ENCODE measurements around the gene USP13. TPM values are rescaled to one million over a fixed set of nuclear protein-coding genes. Genes with fewer than 3 reads are reported as not detected.

USP13 gene
- polyA plus RNA-seq, 3 donors, result 0.31 to 1.6 (median 1.2) TPM

DNA sequence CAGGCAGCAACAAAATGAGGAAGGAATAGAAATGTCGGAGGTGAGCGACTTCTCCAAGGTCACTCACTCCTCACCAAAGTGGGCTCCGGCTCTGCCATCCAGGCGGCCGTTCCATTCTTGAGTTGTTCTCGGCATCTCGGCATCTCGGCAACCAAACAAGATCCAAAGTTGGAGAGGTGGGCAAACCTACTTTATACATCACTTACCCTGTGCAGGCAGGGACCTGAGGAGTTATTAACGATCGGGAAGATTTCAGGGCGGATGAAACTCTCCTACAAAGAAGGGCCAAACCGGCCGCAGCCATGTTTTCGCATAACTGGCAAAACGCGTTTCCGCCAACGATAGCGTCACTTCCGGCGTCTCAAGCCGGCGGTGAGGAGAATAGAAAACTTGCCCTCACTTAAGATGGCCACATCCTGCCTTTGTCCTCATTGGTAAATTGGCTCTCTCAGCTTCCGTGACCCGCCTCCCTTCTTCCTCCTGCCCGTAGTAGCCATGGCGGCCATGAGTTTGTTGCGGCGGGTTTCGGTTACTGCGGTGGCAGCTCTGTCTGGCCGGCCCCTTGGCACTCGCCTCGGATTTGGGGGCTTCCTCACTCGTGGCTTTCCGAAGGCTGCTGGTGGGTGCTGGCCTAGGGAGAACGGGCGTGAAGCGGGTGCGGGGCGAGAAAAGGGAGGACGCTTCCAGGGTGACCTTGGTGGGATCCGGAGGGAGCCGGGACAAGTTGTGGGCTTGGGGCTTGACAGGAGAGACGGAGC, 48.3 kb upstream of the USP13 start, which contains the start of the genes MRPL47 and NDUFB5:
TSS of gene MRPL47 (minus strand) at position 318 of the 758 bp plus-strand sequence. CDS start at position 304, 14 bp downstream.
TSS of gene NDUFB5 (plus strand) at position 474 of the 758 bp plus-strand sequence. CDS start at position 496, 22 bp downstream.
- peaks cover 27 to 31% of the 10 kb centered on the region in 2 donors for H3K36me3 ChIP-seq (replicated peaks in 1 of 2; ENCODE audit: control insufficient read depth in 1 of 2, insufficient read depth in 2 of 2, low read length in 2 of 2)
- WGBS (ENCODE audit: insufficient coverage), result under 1% methylated on average over 36 of the region's 45 CpGs

DNA sequence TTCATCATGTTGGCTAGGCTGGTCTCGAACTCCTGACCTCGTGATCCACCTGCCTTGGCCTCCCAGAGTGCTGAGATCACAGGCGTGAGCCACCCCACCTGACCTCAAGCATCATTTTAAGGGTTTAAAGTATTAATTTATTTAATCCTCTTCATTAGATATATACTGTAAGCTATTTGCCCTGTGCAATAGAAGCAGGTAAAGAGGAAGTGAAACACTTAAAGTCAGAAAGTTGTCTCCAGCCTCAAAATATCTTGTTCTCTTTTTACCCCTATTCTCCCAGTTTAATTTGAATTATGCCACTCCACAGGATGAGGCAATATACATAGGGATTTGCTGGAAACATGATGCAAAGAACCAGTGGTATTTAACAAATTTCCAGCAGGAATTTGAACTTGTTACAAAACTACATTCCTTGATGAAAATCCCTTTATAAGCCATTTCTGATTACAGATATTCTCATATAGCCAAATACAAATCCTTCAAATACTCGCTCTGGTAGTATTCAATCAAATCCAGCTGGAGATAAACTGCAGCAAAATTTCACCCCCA, 46.2 kb upstream of the USP13 start:
- no peak overlapping the region for H3K4me2 ChIP-seq (replicated peaks; ENCODE audit: extremely low read depth, low read length, poor library complexity, severe bottlenecking)
- peak in 2 of 3 donors; percentile 6 to 17 for DNase-seq

More for the DNA sequence above, 48.3 kb upstream of the USP13 start, which contains the start of the genes MRPL47 and NDUFB5:
- DNase-seq, result peak; percentile 95 to 98 (median 97)
- peak within 1 kb of the TSS; percentile 95 to 99 for H3K27ac ChIP-seq (ENCODE audit: low read depth in 1 of 2, low read length in 2 of 2)
- H3K4me2 ChIP-seq (replicated peaks; ENCODE audit: extremely low read depth, low read length, poor library complexity, severe bottlenecking), result peak within 1 kb of the TSS; percentile 90
- H4K20me1 ChIP-seq (ENCODE audit: insufficient read depth, low read length), result peaks cover 10% of the 10 kb centered on the region
- peaks cover 42% of the 10 kb centered on the region for H3K4me1 Mint-ChIP-seq
- H3K27ac Mint-ChIP-seq, result peak within 1 kb of the TSS; percentile 99 to 100 (median 99)
- peak within 1 kb of the TSS; percentile 97 to 100 for H3K4me3 Mint-ChIP-seq
- H3K4me3 ChIP-seq (replicated peaks in 1 of 3; ENCODE audit: low read depth in 2 of 3, low read length in 3 of 3), result peak within 1 kb of the TSS; percentile 79 to 96 (median 96)
- TF ChIP-seq, protein P1, sequence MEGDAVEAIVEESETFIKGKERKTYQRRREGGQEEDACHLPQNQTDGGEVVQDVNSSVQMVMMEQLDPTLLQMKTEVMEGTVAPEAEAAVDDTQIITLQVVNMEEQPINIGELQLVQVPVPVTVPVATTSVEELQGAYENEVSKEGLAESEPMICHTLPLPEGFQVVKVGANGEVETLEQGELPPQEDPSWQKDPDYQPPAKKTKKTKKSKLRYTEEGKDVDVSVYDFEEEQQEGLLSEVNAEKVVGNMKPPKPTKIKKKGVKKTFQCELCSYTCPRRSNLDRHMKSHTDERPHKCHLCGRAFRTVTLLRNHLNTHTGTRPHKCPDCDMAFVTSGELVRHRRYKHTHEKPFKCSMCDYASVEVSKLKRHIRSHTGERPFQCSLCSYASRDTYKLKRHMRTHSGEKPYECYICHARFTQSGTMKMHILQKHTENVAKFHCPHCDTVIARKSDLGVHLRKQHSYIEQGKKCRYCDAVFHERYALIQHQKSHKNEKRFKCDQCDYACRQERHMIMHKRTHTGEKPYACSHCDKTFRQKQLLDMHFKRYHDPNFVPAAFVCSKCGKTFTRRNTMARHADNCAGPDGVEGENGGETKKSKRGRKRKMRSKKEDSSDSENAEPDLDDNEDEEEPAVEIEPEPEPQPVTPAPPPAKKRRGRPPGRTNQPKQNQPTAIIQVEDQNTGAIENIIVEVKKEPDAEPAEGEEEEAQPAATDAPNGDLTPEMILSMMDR (IDR thresholded peaks at IDR 0.05), result no peak
- no peaks in the 10 kb centered on the region for H3K27me3 ChIP-seq (ENCODE audit: control insufficient read depth in 2 of 2, insufficient read depth in 2 of 2, low read length in 2 of 2)
- peak within 1 kb of the TSS; percentile 95 for H3K9ac ChIP-seq (ENCODE audit: insufficient read depth, low read length, poor library complexity, severe bottlenecking)
- H3K27me3 Mint-ChIP-seq (ENCODE audit: low read depth in 3 of 3), result peaks cover 0 to 4% (median 0%) of the 10 kb centered on the region in 3 donors
- peaks cover 85% of the 10 kb centered on the region for H3K79me2 ChIP-seq (ENCODE audit: insufficient read depth, low read length)
- H3K9me3 Mint-ChIP-seq, result no peaks in the 10 kb centered on the region
- intact Hi-C loops (cut with micrococcal nuclease), result loop anchor here (5.0 kb wide), 2 partner anchors 42 to 257 kb away; partner anchors contain the start of genes MFN1 (in 2 of the 2) and ACTL6A (in 1 of the 2)
- no peaks in the 10 kb centered on the region for H3K9me3 ChIP-seq (replicated peaks in 1 of 2; ENCODE audit: control insufficient read depth in 1 of 2, insufficient read depth in 1 of 2, low read length in 2 of 2)
- H2AFZ ChIP-seq (ENCODE audit: insufficient read depth, low read depth, low read length, poor library complexity, severe bottlenecking), result peak within 1 kb of the TSS; percentile 96
- peaks cover 33 to 39% of the 10 kb centered on the region in 2 donors for H3K4me1 ChIP-seq (ENCODE audit: control insufficient read depth in 1 of 2, insufficient read depth in 2 of 2, low read length in 2 of 2)
- H3K36me3 Mint-ChIP-seq, result peaks cover 28 to 31% of the 10 kb centered on the region in 2 donors

More for the DNA sequence above, 46.2 kb upstream of the USP13 start:
- H4K20me1 ChIP-seq (ENCODE audit: insufficient read depth, low read length), result peaks cover 19% of the 10 kb centered on the region
- no peaks in the 10 kb centered on the region for H3K27me3 ChIP-seq (ENCODE audit: control insufficient read depth in 2 of 2, insufficient read depth in 2 of 2, low read length in 2 of 2)
- intact Hi-C loops (cut with micrococcal nuclease), result loop anchor here in 1 of 2 donors (5.0 kb wide), 1 partner anchor 259 kb away; the partner anchor contains the start of gene MFN1
- no peak overlapping the region for H2AFZ ChIP-seq (ENCODE audit: insufficient read depth, low read depth, low read length, poor library complexity, severe bottlenecking)
- H3K9me3 ChIP-seq (replicated peaks in 1 of 2; ENCODE audit: control insufficient read depth in 1 of 2, insufficient read depth in 1 of 2, low read length in 2 of 2), result no peaks in the 10 kb centered on the region
- H3K36me3 ChIP-seq (replicated peaks in 1 of 2; ENCODE audit: control insufficient read depth in 1 of 2, insufficient read depth in 2 of 2, low read length in 2 of 2), result peaks cover 7 to 26% of the 10 kb centered on the region in 2 donors
- TF ChIP-seq, protein P1 (IDR thresholded peaks at IDR 0.05), result no peak
- H3K27ac Mint-ChIP-seq, result peak overlapping the region; percentile 15 to 80 (median 55)
- peaks cover 91% of the 10 kb centered on the region for H3K79me2 ChIP-seq (ENCODE audit: insufficient read depth, low read length)
- H3K4me1 ChIP-seq (ENCODE audit: control insufficient read depth in 1 of 2, insufficient read depth in 2 of 2, low read length in 2 of 2), result peaks cover 33 to 39% of the 10 kb centered on the region in 2 donors
- H3K4me1 Mint-ChIP-seq, result peaks cover 42% of the 10 kb centered on the region
- H3K9ac ChIP-seq (ENCODE audit: insufficient read depth, low read length, poor library complexity, severe bottlenecking), result no peak overlapping the region
- H3K4me3 Mint-ChIP-seq, result no peak overlapping the region
- peaks cover 0 to 2% (median 0%) of the 10 kb centered on the region in 3 donors for H3K27me3 Mint-ChIP-seq (ENCODE audit: low read depth in 3 of 3)
- H3K9me3 Mint-ChIP-seq, result no peaks in the 10 kb centered on the region
- H3K27ac ChIP-seq (ENCODE audit: low read depth in 1 of 2, low read length in 2 of 2), result no peak overlapping the region
- H3K4me3 ChIP-seq (replicated peaks in 1 of 3; ENCODE audit: low read depth in 2 of 3, low read length in 3 of 3), result no peak overlapping the region
- WGBS (ENCODE audit: insufficient coverage), result 63% methylated on average over 1 of the region's 4 CpGs
- peaks cover 19 to 26% of the 10 kb centered on the region in 2 donors for H3K36me3 Mint-ChIP-seq
